ENCODE data around the gene SLC3A2. TPM values are rescaled to one million over a fixed set of nuclear protein-coding genes. Genes with fewer than 3 reads are reported as not detected.
"Not testable (repeated sequence)": the region's sequence is repeated elsewhere in the genome, so short reads cannot be mapped to it uniquely, and the experiment has no call there.

The SLC3A2 gene
- total and polyA plus RNA-seq, 11 donors: 26.6 to 103 (median 59.1) TPM

- WGBS, 4 donors: 6 to 16% (median 12%) methylated on average over 28 to 40 of the region's 40 CpGs
- TF ChIP-seq CTCF (IDR thresholded peaks at IDR 0.05): no peak
- no peak for TF ChIP-seq POLR2A (IDR thresholded peaks at IDR 0.05)
- peak within 1 kb of the TSS; percentile 87 to 98 (median 95) for H3K27ac ChIP-seq
- ATAC-seq (peak in 3 of 4 donors; percentile 1 to 5 (median 1)), DNase-seq (peak in 4 of 5 donors; percentile 22 to 46 (median 36))
- H3K4me3 ChIP-seq: peak within 1 kb of the TSS; percentile 53 to 99 (median 93)
- intact Hi-C loops (cut with DNase I): loop anchor here in 6 of 10 donors (2.0 to 5.0 kb wide), 3 partner anchors 40 to 46 kb away; partner anchors contain the start of genes TMEM223 (in 5 of the 6) and TMEM179B (in 1 of the 6)
- H3K27me3 ChIP-seq: no peaks in the 10 kb centered on the region
- peaks cover 0 to 66% (median 53%) of the 10 kb centered on the region in 9 donors for H3K36me3 ChIP-seq
- no peaks in the 10 kb centered on the region for H3K9me3 ChIP-seq
- peaks cover 10 to 42% (median 29%) of the 10 kb centered on the region in 12 donors for H3K4me1 ChIP-seq
These were observed 48.1 kb upstream of the SLC3A2 start, which contains the start of gene TEX54 for GRCh38 chr11:62832336-62833234. TSS of gene TEX54 (minus strand) at chr11:62832841.

- peaks cover 6 to 40% (median 24%) of the 10 kb centered on the region in 12 donors for H3K4me1 ChIP-seq
- H3K36me3 ChIP-seq: peaks cover 0 to 46% (median 34%) of the 10 kb centered on the region in 9 donors
- TF ChIP-seq POLR2A (IDR thresholded peaks at IDR 0.05): no peak
- TF ChIP-seq CTCF (IDR thresholded peaks at IDR 0.05): no peak
- H3K27me3 ChIP-seq: no peaks in the 10 kb centered on the region
- no peak overlapping the region for H3K4me3 ChIP-seq
- intact Hi-C loops (cut with DNase I): loop anchor here in 1 of 10 donors (5.0 kb wide), 1 partner anchor 43 kb away; the partner anchor contains the start of gene TMEM223
- WGBS, 4 donors: 82 to 87% (median 85%) methylated on average over 8 of the region's 8 CpGs
- DNase-seq (no peak), ATAC-seq (no peak)
- no peaks in the 10 kb centered on the region for H3K9me3 ChIP-seq
- H3K27ac ChIP-seq: no peak overlapping the region
These were observed 45.4 kb upstream of the SLC3A2 start for GRCh38 chr11:62835336-62835735.

GRCh38 chr11:62839050-62839945, 41.4 kb upstream of the SLC3A2 start, which contains the start of gene WDR74:
TSS of gene WDR74 (minus strand) at chr11:62839590. CDS start at chr11:62839570, 20 bp downstream.
- intact Hi-C loops (cut with DNase I): loop anchor here in 2 of 10 donors (2.0 to 5.0 kb wide), 2 partner anchors 34 to 47 kb away; partner anchors contain the start of genes NXF1 (in 1 of the 2) and TMEM223 (in 1 of the 2)
- Histone ChIP-seq H3K27me3 (no peaks in the 10 kb centered on the region), H3K4me1 (peaks cover 5 to 33% (median 17%) of the 10 kb centered on the region in 12 donors), H3K4me3 (peak within 1 kb of the TSS; percentile 66 to 98 (median 84)), H3K27ac (peak within 1 kb of the TSS; percentile 82 to 99 (median 96)), H3K9me3 (no peaks in the 10 kb centered on the region), H3K36me3 (peaks cover 0 to 36% (median 26%) of the 10 kb centered on the region in 9 donors)
- 0% methylated on average over 48 to 62 of the region's 62 CpGs for WGBS, 4 donors
- DNase-seq (peak; percentile 92 to 95 (median 94)), ATAC-seq (peak; percentile 70 to 79 (median 77))
- TF ChIP-seq POLR2A (IDR thresholded peaks at IDR 0.05): peak; percentile 37 to 73
- no peak for TF ChIP-seq CTCF (IDR thresholded peaks at IDR 0.05)

DNA sequence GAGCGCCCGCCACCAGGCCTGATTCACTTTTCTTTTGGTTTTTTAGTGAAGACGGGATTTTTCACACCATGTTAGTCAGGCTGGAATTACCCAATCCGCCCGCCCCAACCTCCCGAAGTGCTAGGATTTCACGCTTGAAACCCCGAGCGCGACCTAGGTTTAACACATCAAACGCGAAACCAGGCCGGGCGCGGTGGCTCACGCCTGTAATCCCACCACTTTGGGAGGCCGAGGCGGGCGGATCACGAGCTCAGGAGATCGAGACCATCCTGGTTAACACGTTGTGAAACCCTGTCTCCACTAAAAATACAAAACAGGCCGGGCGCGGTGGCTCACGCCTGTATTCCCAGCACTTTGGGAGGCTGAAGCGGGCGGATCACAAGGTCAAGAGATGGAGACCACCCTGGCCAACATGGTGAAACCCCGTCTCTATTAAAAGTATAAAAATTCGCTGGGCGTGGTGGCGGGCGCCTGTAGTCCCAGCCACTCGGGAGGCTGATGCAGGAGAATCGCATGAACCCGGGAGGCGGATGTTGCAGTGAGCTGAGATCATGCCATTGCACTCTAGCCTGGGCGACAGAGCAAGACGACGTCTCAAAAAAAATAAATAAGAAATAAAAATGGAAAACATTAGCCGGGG, 39.9 kb upstream of the SLC3A2 start:
- H3K27me3 ChIP-seq, H3K9me3 ChIP-seq: not testable (repeated sequence)
- 1 to 2% (median 1%) methylated on average over 41 of the region's 41 CpGs for WGBS, 4 donors
- DNase-seq (peak; percentile 51 to 74 (median 72)), ATAC-seq (peak in 3 of 4 donors; percentile 6 to 30 (median 12))
- H3K36me3 ChIP-seq: peaks cover 0 to 22% (median 11%) of the 10 kb centered on the region in 9 donors
- peak overlapping the region; percentile 82 to 99 (median 96) for H3K27ac ChIP-seq
- peak overlapping the region; percentile 66 to 98 (median 84) for H3K4me3 ChIP-seq
- intact Hi-C loops (cut with DNase I): loop anchor here in 3 of 10 donors (2.0 to 10.0 kb wide), 5 partner anchors 40 to 116 kb away; partner anchors contain the start of genes HNRNPUL2 (in 2 of the 3), SLC3A2 (in 2 of the 3), TTC9C (in 2 of the 3) and TMEM179B (in 1 of the 3)
- peaks cover 5 to 33% (median 17%) of the 10 kb centered on the region in 12 donors for H3K4me1 ChIP-seq
